Coronary artery (tissue), 2 donors: ENCODE data around the gene PCDHA13.
A peak's percentile ranks its signal among the peaks of the same experiment; 100 is the strongest.
"Not testable (repeated sequence)": the region's sequence is repeated elsewhere in the genome, so short reads cannot be mapped to it uniquely, and the experiment has no call there.

ENCODE experiments used
- DNase-seq: peaks from one replicate; pipeline ENCODE4 v3.0.0-alpha.2; 2017; ENCODE audit warnings: low spot score
- H3K27ac ChIP-seq, 2 donors: fragments of 200-600 bp; sonication (generic); one replicate each; pipeline ENCODE4 v1.5.1; 2016 to 2019
- H3K4me3 ChIP-seq: fragments of 200-600 bp; sonication (generic); 2 replicates; pipeline ENCODE4 v1.5.1; 2016; ENCODE audit warnings: mild to moderate bottlenecking, moderate library complexity
- CTCF ChIP-seq: fragments of 200-600 bp; sonication (generic); IDR thresholded peaks from one replicate; pipeline ENCODE4 v1.5.1; 2019; ENCODE audit warnings: antibody characterized with exemption

PCDHA13 gene, protein sequence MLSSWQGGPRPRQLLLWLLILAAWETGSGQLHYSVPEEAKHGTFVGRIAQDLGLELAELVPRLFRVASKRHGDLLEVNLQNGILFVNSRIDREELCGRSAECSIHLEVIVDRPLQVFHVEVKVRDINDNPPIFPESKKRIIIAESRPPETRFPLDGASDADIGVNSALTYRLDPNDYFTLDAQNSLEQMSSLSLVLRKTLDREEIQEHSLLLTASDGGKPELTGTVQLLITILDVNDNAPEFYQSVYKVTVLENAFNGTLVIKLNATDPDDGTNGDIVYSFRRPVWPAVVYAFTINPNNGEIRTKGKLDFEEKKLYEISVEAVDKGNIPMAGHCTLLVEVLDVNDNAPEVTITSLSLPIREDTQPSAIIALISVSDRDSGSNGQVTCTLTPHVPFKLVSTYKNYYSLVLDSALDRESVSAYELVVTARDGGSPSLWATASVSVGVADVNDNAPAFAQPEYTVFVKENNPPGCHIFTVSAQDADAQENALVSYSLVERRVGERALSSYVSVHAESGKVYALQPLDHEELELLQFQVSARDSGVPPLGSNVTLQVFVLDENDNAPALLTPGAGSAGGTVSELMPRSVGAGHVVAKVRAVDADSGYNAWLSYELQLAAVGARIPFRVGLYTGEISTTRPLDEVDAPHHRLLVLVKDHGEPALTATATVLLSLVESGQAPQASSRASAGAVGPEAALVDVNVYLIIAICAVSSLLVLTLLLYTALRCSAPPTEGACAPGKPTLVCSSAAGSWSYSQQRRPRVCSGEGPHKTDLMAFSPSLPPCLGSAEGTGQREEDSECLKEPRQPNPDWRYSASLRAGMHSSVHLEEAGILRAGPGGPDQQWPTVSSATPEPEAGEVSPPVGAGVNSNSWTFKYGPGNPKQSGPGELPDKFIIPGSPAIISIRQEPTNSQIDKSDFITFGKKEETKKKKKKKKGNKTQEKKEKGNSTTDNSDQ

GRCh38 chr5:140881889-140882590, at the start of gene PCDHA13:
Gene PCDHA13, plus strand, starts transcription at chr5:140882124. Its CDS starts 145 bp downstream, at chr5:140882269.
- Histone ChIP-seq H3K27ac (no peak within 1 kb of the TSS), H3K4me3 (peak within 1 kb of the TSS; percentile 58)
- no peak for TF ChIP-seq CTCF
- DNase-seq, result no peak

- H3K4me3 ChIP-seq, result peak within 1 kb of the TSS; percentile 38
- H3K27ac ChIP-seq, result no peak within 1 kb of the TSS
- TF ChIP-seq CTCF, result no peak
- no peak for DNase-seq
Observed at GRCh38 chr5:140833993-140834392, 47.9 kb upstream of the PCDHA13 start, which contains the start of gene PCDHA7. Gene PCDHA7, plus strand, starts transcription at chr5:140834269. Its CDS starts 115 bp downstream, at chr5:140834384.

- DNase-seq, H3K27ac ChIP-seq: not testable (repeated sequence)
- peak overlapping the region; percentile 38 for H3K4me3 ChIP-seq
Observed at GRCh38 chr5:140834439-140835008, 47.4 kb upstream of the PCDHA13 start.

DNA sequence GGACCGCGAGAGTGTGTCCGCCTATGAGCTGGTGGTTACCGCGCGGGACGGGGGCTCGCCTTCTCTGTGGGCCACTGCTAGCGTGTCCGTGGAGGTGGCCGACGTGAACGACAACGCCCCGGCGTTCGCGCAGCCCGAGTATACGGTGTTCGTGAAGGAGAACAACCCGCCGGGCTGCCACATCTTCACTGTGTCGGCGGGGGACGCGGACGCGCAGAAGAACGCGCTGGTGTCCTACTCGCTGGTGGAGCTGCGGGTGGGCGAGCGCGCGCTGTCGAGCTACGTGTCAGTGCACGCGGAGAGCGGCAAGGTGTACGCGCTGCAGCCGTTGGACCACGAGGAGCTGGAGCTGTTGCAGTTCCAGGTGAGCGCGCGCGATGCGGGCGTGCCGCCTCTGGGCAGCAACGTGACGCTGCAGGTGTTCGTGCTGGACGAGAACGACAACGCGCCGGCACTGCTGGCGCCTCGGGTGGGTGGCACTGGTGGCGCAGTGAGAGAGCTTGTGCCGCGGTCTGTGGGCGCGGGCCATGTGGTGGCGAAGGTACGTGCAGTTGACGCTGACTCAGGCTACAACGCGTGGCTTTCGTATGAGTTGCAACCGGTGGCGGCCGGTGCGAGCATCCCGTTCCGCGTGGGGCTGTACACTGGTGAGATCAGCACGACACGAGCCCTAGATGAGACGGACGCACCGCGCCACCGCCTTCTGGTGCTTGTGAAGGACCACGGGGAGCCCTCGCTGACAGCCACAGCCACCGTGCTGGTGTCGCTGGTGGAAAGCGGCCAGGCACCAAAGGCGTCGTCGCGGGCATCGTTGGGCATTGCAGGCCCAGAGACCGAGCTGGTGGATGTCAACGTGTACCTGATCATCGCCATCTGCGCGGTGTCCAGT, 46.1 kb upstream of the PCDHA13 start:
- no peak for DNase-seq
- Histone ChIP-seq H3K27ac (no peak overlapping the region), H3K4me3 (no peak overlapping the region)
- TF ChIP-seq CTCF, result no peak

GRCh38 chr5:140840978-140841962, 40.7 kb upstream of the PCDHA13 start, which contains the start of gene PCDHA8:
Gene PCDHA8, plus strand, starts transcription at chr5:140841187. Its CDS starts 135 bp downstream, at chr5:140841322.
- no peak for DNase-seq
- no peak for TF ChIP-seq CTCF
- Histone ChIP-seq H3K4me3 (no peak within 1 kb of the TSS), H3K27ac (no peak within 1 kb of the TSS)
